ENCODE results near the gene CAPN2.

The CAPN2 gene

GRCh38 chr1:223824712-223825111, 112.4 kb downstream of the CAPN2 start:
- no peak for ATAC-seq
- TF ChIP-seq ESRRG (CRISPR knock-in tag; IDR thresholded peaks at IDR 0.05) (no peak), TOX (CRISPR knock-in tag; IDR thresholded peaks at IDR 0.05; ENCODE audit: borderline replicate concordance) (no peak), BACH2 (CRISPR knock-in tag; IDR thresholded peaks at IDR 0.05; ENCODE audit: borderline replicate concordance) (no peak), SNAI2 (CRISPR knock-in tag; IDR thresholded peaks at IDR 0.05) (no peak), ZFP3 (CRISPR knock-in tag; IDR thresholded peaks at IDR 0.05) (no peak), ZNF70 (CRISPR knock-in tag; IDR thresholded peaks at IDR 0.05) (no peak), TSHZ2 (CRISPR knock-in tag; IDR thresholded peaks at IDR 0.05) (no peak), ISL1 (CRISPR knock-in tag; IDR thresholded peaks at IDR 0.05) (no peak), CSRNP3 (CRISPR knock-in tag; IDR thresholded peaks at IDR 0.05) (no peak), PATZ1 (CRISPR knock-in tag; IDR thresholded peaks at IDR 0.05; ENCODE audit: borderline replicate concordance) (no peak), ZFP30 (CRISPR knock-in tag; IDR thresholded peaks at IDR 0.05) (no peak), CSDC2 (CRISPR knock-in tag; IDR thresholded peaks at IDR 0.05) (no peak), CREB5 (CRISPR knock-in tag; IDR thresholded peaks at IDR 0.05; ENCODE audit: low read depth) (no peak), POU6F1 (CRISPR knock-in tag; IDR thresholded peaks at IDR 0.05; ENCODE audit: borderline replicate concordance, low read depth) (no peak), ARNTL (CRISPR knock-in tag; IDR thresholded peaks at IDR 0.05; ENCODE audit: borderline replicate concordance, low read depth) (no peak), GLIS3 (CRISPR knock-in tag; IDR thresholded peaks at IDR 0.05) (no peak), ZNF8 (CRISPR knock-in tag; IDR thresholded peaks at IDR 0.05) (no peak), ZNF565 (CRISPR knock-in tag; conservative IDR thresholded peaks at IDR 0.05; ENCODE audit: low read depth) (no peak)

Data from SK-N-SH treated with all-trans-retinoic acid at 6 μM for 48 hours (cell line).